ENCODE results near the gene RCSD1.
"Not testable (repeated sequence)": the region's sequence is repeated elsewhere in the genome, so short reads cannot be mapped to it uniquely, and the experiment has no call there.

Gene RCSD1, protein sequence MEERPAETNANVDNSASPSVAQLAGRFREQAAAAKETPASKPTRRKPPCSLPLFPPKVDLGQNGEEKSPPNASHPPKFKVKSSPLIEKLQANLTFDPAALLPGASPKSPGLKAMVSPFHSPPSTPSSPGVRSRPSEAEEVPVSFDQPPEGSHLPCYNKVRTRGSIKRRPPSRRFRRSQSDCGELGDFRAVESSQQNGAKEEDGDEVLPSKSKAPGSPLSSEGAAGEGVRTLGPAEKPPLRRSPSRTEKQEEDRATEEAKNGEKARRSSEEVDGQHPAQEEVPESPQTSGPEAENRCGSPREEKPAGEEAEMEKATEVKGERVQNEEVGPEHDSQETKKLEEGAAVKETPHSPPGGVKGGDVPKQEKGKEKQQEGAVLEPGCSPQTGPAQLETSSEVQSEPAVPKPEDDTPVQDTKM

GRCh38 chr1:167629681-167630567, at the start of gene RCSD1:
RCSD1 (plus strand) TSS chr1:167630232; CDS start chr1:167630424, 192 bp downstream.
- DNase-seq (ENCODE audit: low spot score): no peak

- no peak for DNase-seq (ENCODE audit: low spot score)
Measured at GRCh38 chr1:167582064-167582463, 48.0 kb upstream of the RCSD1 start.

- no peak for DNase-seq (ENCODE audit: low spot score)
Measured at GRCh38 chr1:167582722-167583121, 47.3 kb upstream of the RCSD1 start.

DNA sequence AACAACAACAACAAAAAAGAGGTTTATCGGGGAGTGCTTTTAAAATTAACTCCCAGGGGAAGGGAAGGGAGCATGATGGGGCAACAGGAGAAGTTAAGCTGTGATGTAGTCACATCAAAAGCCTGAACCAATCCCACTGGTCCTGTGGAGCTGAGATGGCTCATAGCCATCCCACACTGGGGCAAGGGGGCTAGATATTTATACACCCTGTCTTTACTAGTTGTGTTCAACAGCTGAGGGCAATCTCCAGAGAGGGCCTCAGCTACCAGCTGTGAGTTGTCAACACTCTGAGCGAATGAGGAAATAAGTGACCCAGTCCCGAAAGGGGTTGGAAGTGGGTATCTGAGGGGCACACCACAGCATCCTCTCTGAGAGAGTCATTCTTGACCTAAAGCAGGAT, 45.5 kb upstream of the RCSD1 start:
- DNase-seq (ENCODE audit: low spot score): no peak

DNA sequence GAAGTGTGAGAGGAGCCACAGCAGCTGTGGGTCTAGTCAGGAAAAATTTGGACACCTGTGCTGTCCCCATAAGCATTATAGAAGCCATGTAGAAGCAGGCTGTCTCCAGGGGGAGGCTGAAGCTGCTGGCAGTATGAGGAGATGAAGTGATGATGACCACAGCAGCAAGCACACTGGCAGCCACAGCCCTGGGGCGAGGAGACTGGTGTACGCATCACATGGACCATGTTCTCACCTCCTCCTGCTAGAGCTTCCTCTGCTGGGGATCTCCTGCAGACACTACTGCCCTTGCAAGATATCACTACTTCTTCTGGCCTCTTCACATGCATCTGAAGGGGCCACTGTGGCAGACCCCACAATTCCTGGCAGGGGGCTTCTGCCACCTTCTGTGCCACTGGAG, 42.7 kb upstream of the RCSD1 start:
- DNase-seq (ENCODE audit: low spot score): no peak

- DNase-seq (ENCODE audit: low spot score): no peak
Measured at GRCh38 chr1:167587872-167588271, 42.2 kb upstream of the RCSD1 start.

DNA sequence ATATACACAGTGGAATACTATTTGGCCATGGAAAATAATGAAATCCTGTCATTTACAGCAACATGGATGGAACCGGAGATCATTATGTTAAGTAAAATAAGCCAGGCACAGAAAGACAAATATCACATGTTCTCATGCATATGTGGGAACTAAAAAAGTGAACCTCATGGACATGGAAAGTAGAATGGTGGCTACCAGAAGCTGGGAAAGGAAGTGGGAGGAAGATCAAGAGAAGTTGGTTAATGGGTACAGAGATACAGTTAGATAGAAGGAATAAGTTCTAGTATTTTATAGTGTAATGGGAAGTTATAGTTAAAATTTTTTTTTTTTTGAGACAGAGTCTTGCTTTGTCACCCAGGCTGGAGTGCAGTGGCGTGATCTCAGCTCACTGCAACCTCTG, 41.7 kb upstream of the RCSD1 start:
- DNase-seq (ENCODE audit: low spot score): no peak

DNA sequence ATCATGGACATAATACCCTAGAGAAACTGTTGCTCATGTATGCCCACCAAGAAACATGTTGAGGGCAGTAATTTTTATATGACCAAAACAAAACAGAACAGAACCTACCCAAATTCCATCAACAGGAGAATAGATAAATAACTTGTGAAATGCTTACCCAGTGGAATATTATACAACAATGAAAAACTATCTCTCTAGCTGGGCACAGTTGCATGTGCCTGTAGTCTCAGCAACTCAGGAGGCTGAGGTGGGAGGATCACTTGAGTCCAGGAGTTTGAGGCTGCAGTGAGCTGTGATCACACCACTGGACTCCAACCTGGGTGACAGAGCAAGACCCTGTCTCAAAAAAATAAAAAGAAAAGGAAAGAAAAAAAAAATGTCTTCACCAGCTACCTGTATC, 37.6 kb upstream of the RCSD1 start:
- DNase-seq (ENCODE audit: low spot score): no peak

GRCh38 chr1:167593860-167594259, 36.2 kb upstream of the RCSD1 start:
- no peak for DNase-seq (ENCODE audit: low spot score)

- no peak for DNase-seq (ENCODE audit: low spot score)
Measured at GRCh38 chr1:167594822-167595221, 35.2 kb upstream of the RCSD1 start.

GRCh38 chr1:167599957-167600581, 30.0 kb upstream of the RCSD1 start:
- peak; percentile 37 for DNase-seq (ENCODE audit: low spot score)

DNA sequence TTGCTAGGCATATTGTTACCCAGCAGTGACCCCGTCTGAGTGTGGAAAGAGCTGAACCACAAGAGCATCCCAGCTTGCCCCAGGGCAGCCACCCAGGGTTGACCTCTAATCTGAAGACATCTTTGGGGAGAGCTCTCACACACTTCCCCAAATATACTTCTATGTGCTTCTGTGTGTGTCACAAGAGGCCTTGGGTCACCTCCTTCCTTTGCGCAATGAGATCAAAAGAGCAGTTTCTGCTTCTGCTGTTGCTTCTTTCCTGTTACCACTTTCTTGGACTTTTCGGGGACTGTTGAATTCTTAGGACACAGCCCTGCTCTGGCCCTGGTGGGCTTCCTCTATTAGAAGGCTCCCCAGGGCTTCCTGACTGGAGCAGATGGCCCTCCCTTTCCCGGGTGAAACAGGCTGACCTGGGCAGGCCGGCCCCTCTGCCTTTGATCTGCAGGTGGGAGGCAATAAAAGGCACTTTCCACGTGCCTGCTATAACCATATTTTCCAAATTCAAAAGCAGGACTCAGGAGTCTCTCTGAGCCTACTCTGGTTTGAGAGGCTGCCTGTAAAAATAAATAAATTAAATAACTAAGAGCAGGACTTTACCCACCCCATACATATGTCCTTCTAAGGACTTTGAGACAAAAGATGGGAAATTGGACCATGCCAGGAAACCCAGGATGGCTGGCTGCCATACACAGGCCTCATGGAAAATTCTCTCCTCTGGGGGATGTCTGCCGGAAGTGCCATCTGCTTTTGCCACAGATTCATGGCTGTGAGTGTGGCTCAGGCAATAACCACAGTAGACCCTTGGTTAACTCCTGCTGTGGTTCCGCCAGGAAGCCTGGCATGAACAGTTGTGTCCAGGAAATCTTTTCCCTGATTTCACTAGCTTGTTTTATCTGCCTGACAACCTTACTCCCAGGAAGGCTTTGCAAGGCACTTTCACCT, 28.3 kb upstream of the RCSD1 start:
- DNase-seq (ENCODE audit: low spot score): no peak

DNA sequence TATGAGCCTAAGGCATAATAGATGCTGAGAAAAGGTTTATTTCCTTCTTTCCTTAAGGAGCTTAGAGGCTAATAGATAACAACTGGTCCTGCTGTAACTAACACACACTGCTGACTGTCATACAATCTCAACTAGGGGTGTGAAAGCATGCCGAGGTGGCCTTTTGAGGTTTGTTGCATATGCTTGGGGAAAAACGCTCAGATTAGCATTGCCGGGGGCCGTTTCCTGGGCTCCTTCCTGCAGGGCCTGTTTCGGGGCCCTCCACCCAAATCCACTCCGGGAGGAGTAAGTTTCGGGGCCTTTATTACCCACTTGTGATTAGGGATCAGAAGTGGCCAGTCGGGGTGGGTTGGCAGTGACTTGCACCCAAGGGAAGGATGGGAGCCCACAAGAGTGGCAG, 27.2 kb upstream of the RCSD1 start:
- no peak for DNase-seq (ENCODE audit: low spot score)

DNA sequence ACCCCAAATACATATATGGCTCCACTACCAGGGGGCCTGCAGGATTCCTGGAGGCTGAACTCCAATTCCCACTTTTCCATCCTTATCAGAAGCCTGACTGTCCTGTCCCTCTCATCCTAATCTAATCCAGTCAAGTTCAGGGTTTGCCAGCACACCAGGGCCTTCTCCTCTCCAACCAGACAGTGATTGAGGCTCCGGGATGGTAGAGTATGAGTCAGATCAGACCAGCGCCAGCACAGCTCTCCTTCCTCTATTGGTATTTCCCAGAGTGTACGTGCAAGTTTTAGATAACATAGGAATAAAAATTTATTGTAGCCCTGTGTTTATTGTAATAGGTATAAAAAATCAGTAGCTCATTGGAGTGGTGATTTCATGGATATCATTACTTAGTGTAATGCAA, 24.5 kb upstream of the RCSD1 start:
- no peak for DNase-seq (ENCODE audit: low spot score)

DNA sequence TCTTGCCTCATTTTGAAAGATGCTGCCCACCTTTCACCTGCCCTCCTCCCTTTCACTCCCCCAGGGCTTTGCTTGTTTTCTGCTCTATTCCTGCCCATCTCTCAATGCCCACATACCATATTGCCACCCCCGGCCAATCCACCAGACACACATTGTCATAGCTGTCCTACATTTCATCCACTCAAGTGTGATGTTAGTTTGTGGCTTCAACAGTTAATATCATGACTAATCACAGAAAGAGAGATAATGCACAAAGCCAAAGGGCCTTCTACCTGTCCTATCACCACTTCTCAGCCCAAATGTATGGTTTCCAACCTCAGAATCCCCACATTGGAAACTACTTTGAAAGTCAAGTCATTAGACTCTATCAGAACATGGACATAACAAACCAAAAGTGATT, 18.0 kb upstream of the RCSD1 start:
- DNase-seq (ENCODE audit: low spot score): no peak

- DNase-seq (ENCODE audit: low spot score): no peak
Measured at GRCh38 chr1:167612587-167613385, 17.2 kb upstream of the RCSD1 start.

GRCh38 chr1:167613984-167614383, 16.0 kb upstream of the RCSD1 start:
- DNase-seq (ENCODE audit: low spot score): not testable (repeated sequence)

GRCh38 chr1:167614851-167615250, 15.2 kb upstream of the RCSD1 start:
- DNase-seq (ENCODE audit: low spot score): no peak

- no peak for DNase-seq (ENCODE audit: low spot score)
Measured at GRCh38 chr1:167616521-167616920, 13.5 kb upstream of the RCSD1 start.
